HG02642 (cell line): ENCODE measurements around the gene TIGAR.

Experiments used
- ATAC-seq: cut with Tn5 transposase; IDR thresholded peaks from one replicate; pipeline ENCODE4 v1.9.1; 2021; ENCODE audit warnings: mild to moderate bottlenecking; ENCODE audit not compliant: unreplicated experiment, poor library complexity

The TIGAR gene

GRCh38 chr12:4282103-4282891 is 38.7 kb upstream of the TIGAR start:
- ATAC-seq, result no peak

GRCh38 chr12:4282892-4283511 is 38.0 kb upstream of the TIGAR start:
- ATAC-seq, result no peak

DNA sequence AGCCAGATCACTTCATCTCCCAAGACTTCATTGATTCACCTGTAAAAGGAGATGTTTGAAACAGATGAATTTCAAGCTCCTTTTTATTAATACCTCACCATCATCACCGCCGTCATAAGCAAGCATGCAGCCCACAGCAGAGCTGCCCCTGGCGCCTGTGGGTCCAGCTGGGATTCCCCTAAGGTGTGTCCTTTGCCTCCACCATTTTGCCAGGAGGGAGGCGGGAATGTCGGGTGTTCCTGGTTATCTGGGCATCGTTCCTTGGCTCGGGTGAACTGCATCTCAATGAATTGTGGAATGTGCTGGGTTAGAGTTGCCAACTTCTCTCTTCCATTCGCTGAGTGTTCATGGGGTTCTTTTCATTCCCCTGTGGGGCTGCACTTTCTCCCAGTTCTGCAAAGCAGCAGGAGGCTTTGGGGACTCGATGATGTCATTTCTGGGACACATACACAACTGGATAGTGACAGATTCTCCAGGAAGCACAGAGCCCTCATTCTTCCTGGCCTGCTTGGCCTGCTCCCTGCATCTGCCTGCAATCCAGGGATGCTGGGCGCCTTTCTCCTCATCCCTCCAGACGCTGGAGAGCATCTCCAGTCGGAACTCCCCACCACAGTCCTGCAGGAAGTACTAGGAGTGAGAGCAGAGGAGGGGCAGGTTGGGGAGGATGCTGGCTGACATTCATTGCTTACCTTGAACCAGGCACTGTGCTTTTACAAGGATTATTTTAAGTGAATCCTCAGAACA is 37.3 kb upstream of the TIGAR start:
- ATAC-seq, result no peak

- no peak for ATAC-seq
Measured at GRCh38 chr12:4284306-4284705, 36.7 kb upstream of the TIGAR start.

DNA sequence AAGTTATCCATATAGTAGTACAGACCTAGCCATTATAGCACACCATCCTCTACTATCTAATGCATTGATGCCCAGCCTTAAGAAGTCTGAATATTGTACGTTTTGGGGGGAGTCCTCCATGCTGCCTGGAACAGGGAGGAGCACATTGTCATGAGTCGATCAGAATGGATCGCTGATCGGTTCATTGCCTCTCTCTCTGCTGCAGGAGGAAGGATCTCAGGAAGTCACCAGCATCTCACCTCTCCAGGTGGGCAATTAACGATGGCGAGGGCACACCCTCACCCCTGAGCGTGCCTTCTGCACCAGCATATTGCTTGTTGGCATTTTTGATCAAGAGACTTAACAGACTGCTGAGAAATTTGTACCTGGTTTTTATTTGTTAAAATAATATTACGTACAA is 35.9 kb upstream of the TIGAR start:
- no peak for ATAC-seq

GRCh38 chr12:4286228-4286627 is 34.8 kb upstream of the TIGAR start:
- ATAC-seq, result no peak

GRCh38 chr12:4286771-4287317 is 34.2 kb upstream of the TIGAR start:
- ATAC-seq, result no peak

- ATAC-seq, result no peak
Measured at GRCh38 chr12:4287325-4288211, 33.4 kb upstream of the TIGAR start.

DNA sequence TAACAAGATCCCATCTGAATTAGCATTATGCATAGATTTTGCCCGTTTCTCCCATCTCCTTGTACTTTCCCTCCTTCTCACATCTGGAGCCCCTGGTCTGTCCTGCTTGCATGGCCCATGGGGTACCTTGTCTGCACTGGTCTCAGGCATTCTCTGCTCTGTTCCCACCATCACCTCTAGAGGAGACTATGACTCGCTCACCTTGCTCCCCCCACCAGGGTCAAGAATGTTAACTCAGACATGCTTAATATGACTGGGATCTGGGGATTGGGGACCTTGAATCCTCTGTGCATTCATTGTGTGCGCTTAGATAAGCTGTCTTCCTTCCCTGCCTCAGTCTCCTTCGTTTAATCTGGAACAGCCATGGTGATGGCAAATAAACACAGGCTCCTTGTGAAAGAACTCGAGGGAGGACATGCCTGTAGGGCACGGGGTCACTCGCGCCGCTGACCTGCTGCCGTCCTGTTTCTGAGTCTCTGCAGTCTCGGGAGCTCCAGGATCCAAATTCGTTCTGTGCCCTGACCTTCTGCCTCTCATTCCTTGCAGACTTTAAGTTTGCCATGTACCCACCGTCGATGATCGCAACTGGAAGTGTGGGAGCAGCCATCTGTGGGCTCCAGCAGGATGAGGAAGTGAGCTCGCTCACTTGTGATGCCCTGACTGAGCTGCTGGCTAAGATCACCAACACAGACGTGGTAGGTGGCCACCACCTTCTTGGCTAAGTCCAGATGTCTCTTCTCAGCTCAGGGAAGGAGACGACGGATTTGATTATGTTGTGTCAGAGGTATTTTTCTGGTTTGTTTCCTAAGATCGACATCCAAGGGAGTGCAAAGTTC is 32.5 kb upstream of the TIGAR start:
- no peak for ATAC-seq

GRCh38 chr12:4289231-4289878 is 31.7 kb upstream of the TIGAR start:
- no peak for ATAC-seq

GRCh38 chr12:4289998-4290790 is 30.8 kb upstream of the TIGAR start:
- ATAC-seq, result no peak

DNA sequence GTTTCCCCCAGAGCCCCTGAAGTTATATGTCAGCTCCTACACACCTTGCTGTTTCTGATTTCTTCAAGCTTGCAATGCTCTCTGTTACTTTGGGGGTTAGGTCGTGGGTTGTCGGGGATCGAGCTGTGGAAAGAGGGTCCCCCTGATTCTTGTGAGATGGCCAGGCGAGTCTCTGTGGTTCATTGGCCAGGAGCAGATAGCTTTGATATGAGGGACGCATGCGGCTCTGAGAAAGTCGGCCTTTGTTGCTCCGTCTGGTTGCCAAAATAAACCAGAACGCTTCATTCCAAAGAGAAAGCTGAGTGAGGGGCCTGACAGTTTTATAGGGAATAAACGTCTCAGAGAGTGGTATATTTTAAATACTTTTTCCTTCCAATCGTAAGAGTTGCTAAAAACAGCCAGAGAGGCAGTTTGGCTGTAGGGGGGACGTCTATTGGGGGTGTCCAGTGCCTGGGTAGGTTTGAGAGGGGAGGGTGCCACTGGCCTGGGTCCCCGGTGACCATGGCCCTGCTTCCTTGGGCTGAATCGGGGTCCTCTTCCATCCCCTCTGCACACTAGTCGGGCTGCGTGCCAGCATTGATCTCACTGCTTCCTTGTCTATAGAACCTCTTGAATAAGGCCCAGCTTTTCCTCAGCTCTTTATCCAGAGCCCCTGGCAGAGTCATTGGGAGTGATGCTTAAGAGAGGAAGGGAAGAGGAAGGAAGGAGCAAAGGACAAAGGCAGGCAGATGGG is 28.5 kb upstream of the TIGAR start:
- ATAC-seq, result no peak

DNA sequence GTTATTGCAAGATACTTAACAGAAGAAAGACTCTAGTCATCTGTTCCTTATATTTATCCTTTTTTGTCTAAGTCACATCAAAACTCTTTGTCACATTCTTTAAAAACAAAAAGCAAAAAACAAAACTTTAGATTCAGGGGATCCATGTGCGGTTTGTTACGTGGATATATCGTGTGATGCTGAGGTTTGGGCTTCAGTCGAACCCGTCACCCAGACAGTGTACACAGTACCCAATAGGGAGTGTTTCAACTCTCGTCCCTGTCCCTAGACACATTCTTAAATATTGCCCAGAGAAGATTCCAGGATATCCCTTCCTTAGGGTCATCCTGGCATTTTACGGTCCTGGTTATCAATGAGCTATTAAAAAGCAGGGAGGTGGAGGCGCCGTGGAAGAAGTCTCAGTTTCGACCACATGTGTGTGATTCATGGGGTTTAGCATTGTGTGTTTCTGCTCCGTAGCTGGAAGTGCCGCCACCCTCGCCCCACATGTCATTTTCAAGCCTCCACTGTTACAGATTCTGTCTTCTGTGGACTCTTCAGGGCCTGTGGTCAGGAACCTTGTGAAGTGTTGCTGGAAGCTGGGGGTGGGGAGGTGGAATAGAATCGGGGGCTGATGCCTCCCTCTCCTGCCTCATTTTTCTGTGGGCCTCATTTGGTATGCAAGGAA is 27.6 kb upstream of the TIGAR start:
- no peak for ATAC-seq

DNA sequence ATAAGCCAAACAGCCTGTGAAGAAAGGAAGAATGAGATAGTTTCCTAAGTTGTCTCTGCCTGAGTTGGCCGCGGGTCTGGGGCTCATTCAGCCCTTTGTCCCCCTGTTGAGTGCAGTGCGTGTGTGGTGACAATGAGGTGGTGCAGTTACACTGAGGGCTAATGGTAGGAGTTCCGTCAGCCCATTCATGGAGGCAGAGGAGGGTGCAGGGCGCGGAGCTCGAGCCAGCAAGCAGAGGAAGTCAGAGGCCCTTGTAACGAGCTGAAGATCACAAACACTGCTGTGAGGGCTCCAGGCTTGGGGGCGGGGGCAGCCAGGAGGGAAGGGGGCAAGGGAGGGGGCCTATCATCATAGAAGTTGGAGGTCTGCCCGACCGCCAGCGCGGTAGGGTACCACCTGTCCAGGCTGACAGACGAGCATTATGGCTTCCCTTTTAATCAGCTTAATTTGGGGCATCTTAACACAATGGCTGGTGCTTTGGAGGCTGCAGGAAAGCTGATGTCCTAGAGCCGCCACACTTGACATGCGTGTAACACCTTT is 27.0 kb upstream of the TIGAR start:
- ATAC-seq, result no peak

DNA sequence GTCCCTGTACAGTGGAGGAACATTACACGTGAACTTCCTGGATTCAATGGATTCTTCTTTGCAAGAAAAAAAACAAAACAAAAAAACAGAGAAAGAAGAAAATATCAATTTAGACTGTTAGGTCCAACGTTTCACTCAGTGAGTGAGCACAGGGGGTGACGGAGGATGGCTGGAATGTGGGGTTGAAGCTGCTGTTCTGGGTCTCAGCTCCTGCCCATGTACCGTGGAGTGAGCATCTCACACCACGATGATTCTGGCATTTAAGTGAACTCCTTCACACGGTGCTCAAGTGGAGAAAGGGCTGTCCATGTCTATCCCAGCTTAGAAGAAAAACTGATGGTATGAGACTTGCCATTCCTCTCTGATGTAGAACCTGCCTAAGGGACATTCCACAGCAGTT is 24.3 kb upstream of the TIGAR start:
- no peak for ATAC-seq

GRCh38 chr12:4297617-4298016 is 23.4 kb upstream of the TIGAR start:
- ATAC-seq, result no peak

DNA sequence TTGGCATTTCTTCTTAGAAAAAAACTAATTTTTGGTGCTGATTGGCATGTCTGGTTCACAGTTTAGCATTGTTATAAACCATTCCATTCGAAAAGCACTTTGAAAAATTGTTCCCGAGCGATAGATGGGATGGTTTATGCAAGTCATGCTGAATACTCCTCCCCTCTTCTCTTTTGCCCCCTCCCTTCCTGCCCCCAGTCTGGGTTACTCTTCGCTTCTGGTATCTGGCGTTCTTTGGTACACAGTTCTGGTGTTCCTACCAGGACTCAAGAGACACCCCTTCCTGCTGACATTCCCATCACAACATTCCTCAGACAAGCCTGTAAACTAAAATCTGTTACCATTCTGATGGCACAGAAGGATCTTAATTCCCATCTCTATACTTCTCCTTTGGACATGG is 20.1 kb upstream of the TIGAR start:
- ATAC-seq, result no peak
